Right lobe of liver (tissue), 6 donors: ENCODE data around the gene ASAP2. TPM values are rescaled to one million over a fixed set of nuclear protein-coding genes. Genes with fewer than 3 reads are reported as not detected.

Source experiments
- ATAC-seq, 4 donors: fragments of 200-7000 bp; cut with Tn5 transposase; one replicate each; pipeline ENCODE4 v1.9.1; 2020; ENCODE audit warnings: mild to moderate bottlenecking in 4 of 4, moderate library complexity in 4 of 4
- DNase-seq, 3 donors: peaks; one replicate each; pipeline ENCODE4 v3.0.0-alpha.2; 2020
- H3K27ac ChIP-seq, 3 donors: fragments of 200-600 bp; one replicate each; pipeline ENCODE4 v1.8.0; 2022
- H3K27me3 ChIP-seq, 2 donors: fragments of 200-600 bp; one replicate each; pipeline ENCODE4 v1.8.0; 2022
- H3K36me3 ChIP-seq, 4 donors: fragments of 200-600 bp; sonication (generic) in 1 of 4; one replicate each; pipeline versions ENCODE4 v1.5.1 to v1.8.0; 2017 to 2022; ENCODE audit warnings: control low read depth in 1 of 4
- H3K4me1 ChIP-seq, 4 donors: fragments of 200-600 bp; sonication (generic) in 1 of 4; one replicate each; pipeline versions ENCODE4 v1.5.1 to v1.8.0; 2017 to 2022; ENCODE audit warnings: control low read depth in 1 of 4
- H3K4me3 ChIP-seq, 3 donors: fragments of 200-600 bp; one replicate each; pipeline ENCODE4 v1.8.0; 2022
- H3K9me3 ChIP-seq, 4 donors: fragments of 200-600 bp; sonication (generic) in 1 of 4; one replicate each; pipeline versions ENCODE4 v1.5.1 to v1.8.0; 2017 to 2022; ENCODE audit warnings: control low read depth in 1 of 4
- CTCF ChIP-seq, 4 donors: fragments of 200-600 bp in 3 of 4; fragments of 450-650 bp in 1 of 4; IDR thresholded peaks; one replicate each; pipeline versions ENCODE4 v1.5.1 to v1.8.0; 2016 to 2022; ENCODE audit warnings: antibody characterized with exemption in 4 of 4, mild to moderate bottlenecking in 2 of 4
- POLR2A ChIP-seq: fragments of 450-650 bp; IDR thresholded peaks from one replicate; pipeline ENCODE4 v1.6.1; 2017; ENCODE audit warnings: antibody characterized with exemption, mild to moderate bottlenecking
- WGBS: methylation state at CpG from one replicate; pipeline ENCODE4 v1.1.6; 2018; ENCODE audit warnings: low coverage, low lambda C conversion rate; ENCODE audit not compliant: insufficient coverage; ENCODE audit errors: missing lambda C conversion rate; 5-methylcytosine and 5-hydroxymethylcytosine counted together
- intact Hi-C, 2 donors: fragments of 100-400 bp; cut with DNase I; formaldehyde crosslinking; loops; one replicate each; pipeline versions ENCODE4 v1.11.2 to v1.14.1; 2022
- total RNA-seq, 6 experiments: library from RNA; depleted of rRNA in 2 of 6; stranded (reverse); fragments of >200 nt in 2 of 6; fragmentation: NEBNext Ultra II Directional in 3 of 6; extraction: Animal tissue kit (Norgen Biotek cat#: 25700) in 3 of 6; gene quantifications; one replicate each; pipeline versions ENCODE4 v1.1.0 to v1.2.4, GENCODE V29; 2016 to 2023
- donor health status: DM: no; HTN: yes; CAD: no.
- donor health status: DM: no; HTN: no; CAD: no.
- donor health status: DM: no; HTN: no; CAD: no.
- donor health status: DM: no; HTN: yes; CAD: no.
- donor health status: DM: no; HTN: yes; CAD: no.

The ASAP2 gene
- total RNA-seq, 6 experiments from 2014 or later = 2.4 to 5.2 (median 3.9) TPM

- Histone ChIP-seq H3K36me3 (no peaks in the 10 kb centered on the region), H3K4me1 (peaks cover 0 to 9% (median 4%) of the 10 kb centered on the region in 4 donors), H3K27ac (no peak overlapping the region), H3K4me3 (no peak overlapping the region), H3K9me3 (no peaks in the 10 kb centered on the region), H3K27me3 (no peaks in the 10 kb centered on the region)
- ATAC-seq (peak; percentile 79 to 88 (median 84)), DNase-seq (peak in 1 of 3 donors; percentile 61)
- no peak for TF ChIP-seq CTCF (IDR thresholded peaks at IDR 0.05)
- TF ChIP-seq POLR2A = no peak
- intact Hi-C loops = no loop called here
- WGBS = 26% methylated on average over 6 of the region's 6 CpGs
Measured at GRCh38 chr2:9247786-9248185, 41.2 kb downstream of the ASAP2 start.

DNA sequence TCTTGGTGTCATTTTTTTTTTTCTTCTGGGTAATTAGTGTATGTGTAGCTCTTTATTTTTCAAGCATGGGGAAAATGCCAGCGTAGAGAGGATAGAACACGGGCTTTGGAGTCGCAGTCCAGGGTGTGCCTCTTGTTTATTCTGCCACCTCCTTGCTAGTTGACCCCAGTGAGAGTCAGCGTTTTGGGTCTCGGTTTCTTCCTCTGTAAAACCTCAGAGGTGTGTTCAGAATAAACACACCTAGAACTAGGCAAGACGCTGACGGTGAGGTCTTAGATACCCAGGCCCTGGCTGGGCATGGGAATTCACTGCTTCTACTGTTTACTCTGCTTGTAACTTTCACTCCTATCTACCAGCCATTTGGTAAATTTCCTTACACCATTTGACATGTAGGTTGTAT, 41.8 kb downstream of the ASAP2 start:
- intact Hi-C loops = no loop called here
- H3K36me3 ChIP-seq = no peaks in the 10 kb centered on the region
- H3K27me3 ChIP-seq = no peaks in the 10 kb centered on the region
- ATAC-seq (no peak), DNase-seq (no peak)
- TF ChIP-seq POLR2A = no peak
- no peak for TF ChIP-seq CTCF (IDR thresholded peaks at IDR 0.05)
- no peak overlapping the region for H3K27ac ChIP-seq
- no peak overlapping the region for H3K4me3 ChIP-seq
- H3K9me3 ChIP-seq = no peaks in the 10 kb centered on the region
- H3K4me1 ChIP-seq = peaks cover 0 to 9% (median 4%) of the 10 kb centered on the region in 4 donors
- WGBS = 90% methylated on average over 3 of the region's 7 CpGs

DNA sequence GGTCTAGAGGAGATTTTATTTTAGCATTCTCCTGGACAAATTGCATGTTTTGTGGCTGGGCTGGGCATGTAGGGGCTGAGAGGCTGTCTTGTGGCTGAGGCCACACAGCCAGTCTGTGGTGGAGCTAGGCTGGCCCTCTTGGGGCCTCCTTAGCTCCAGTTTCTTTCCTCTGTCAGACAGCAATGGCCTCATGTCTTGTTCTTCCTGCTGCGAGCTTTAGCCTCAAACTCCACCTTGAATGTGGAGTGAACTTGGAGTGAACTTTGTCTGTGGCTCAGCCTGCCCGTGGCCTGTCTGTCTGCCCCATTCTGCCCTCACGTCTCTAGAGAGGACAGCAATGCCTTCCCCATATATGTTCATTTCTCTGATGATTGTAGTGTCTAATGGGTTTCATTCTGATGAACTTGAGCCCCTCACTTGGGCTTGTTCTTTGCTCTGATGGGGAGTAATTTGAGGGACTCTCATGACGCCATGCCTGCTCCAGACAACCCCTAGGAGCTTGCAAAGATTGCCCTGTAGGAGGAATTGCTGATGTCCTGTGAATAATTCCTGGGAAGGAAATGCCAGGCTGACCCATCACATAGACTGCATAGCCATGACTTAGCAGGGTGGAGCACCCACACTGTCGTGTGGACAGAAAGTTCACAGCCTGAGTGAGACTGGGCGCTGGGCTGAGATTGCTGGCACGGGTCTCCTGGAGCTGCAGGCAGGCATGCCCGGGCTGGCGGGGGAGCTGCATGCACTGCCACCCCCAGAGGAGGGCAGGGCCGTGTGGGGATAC, 42.6 kb downstream of the ASAP2 start:
- no peak for DNase-seq
- H3K4me1 ChIP-seq = peaks cover 0 to 9% (median 4%) of the 10 kb centered on the region in 4 donors
- WGBS = 42% methylated on average over 2 of the region's 10 CpGs

DNA sequence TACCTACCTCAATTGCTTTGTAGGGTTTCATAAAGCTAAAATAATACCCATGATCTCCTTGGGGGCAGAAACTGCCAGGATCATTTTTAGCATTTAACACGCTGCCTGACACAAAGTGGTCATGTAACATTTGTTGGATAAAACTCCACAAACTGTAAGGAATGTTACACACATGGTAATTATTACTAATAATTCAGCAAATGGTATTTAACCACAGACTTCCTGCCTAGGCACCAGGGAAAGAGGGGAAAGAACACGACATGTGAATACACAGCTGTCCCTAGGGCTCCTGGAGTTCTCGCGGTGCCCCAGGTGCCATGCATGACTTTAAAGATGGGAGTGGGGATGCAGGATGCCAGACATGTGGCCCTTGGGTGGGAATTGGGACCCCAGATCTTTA, 43.5 kb downstream of the ASAP2 start:
- DNase-seq = no peak
- no peaks in the 10 kb centered on the region for H3K9me3 ChIP-seq
- no peak overlapping the region for H3K27ac ChIP-seq
- no peaks in the 10 kb centered on the region for H3K27me3 ChIP-seq
- TF ChIP-seq POLR2A = no peak
- H3K4me1 ChIP-seq = peaks cover 0 to 9% (median 4%) of the 10 kb centered on the region in 4 donors
- no peaks in the 10 kb centered on the region for H3K36me3 ChIP-seq
- no peak for ATAC-seq
- 86% methylated on average over 1 of the region's 4 CpGs for WGBS
- H3K4me3 ChIP-seq = no peak overlapping the region
- intact Hi-C loops = no loop called here

More for the DNA sequence above, 42.6 kb downstream of the ASAP2 start:
- H3K4me3 ChIP-seq = no peak overlapping the region
- no peaks in the 10 kb centered on the region for H3K9me3 ChIP-seq
- intact Hi-C loops = no loop called here
- TF ChIP-seq POLR2A (no peak), CTCF (IDR thresholded peaks at IDR 0.05) (no peak)
- H3K27ac ChIP-seq = no peak overlapping the region
- no peaks in the 10 kb centered on the region for H3K36me3 ChIP-seq
- no peak for ATAC-seq
- H3K27me3 ChIP-seq = no peaks in the 10 kb centered on the region

GRCh38 chr2:9250498-9251153, 44.0 kb downstream of the ASAP2 start:
- H3K27ac ChIP-seq = no peak overlapping the region
- DNase-seq (no peak), ATAC-seq (no peak)
- H3K4me3 ChIP-seq = no peak overlapping the region
- intact Hi-C loops = no loop called here
- no peaks in the 10 kb centered on the region for H3K36me3 ChIP-seq
- TF ChIP-seq POLR2A = no peak
- TF ChIP-seq CTCF (IDR thresholded peaks at IDR 0.05) = no peak
- no peaks in the 10 kb centered on the region for H3K9me3 ChIP-seq
- H3K27me3 ChIP-seq = no peaks in the 10 kb centered on the region
- WGBS = 94% methylated on average over 9 of the region's 12 CpGs
- peaks cover 0 to 9% (median 4%) of the 10 kb centered on the region in 4 donors for H3K4me1 ChIP-seq
